WI38 (cell line): ENCODE results near the gene UGT2A3.

Experiments used
- H3K4me3 ChIP-seq: 2 replicates; pipeline ENCODE4 v1.5.1; 2011; ENCODE audit warnings: low read depth, mild to moderate bottlenecking, control low read depth, low read length
- TF ChIP-seq, protein P1 (sequence below): IDR thresholded peaks from 2 replicates; pipeline ENCODE4 v1.5.1; 2012; ENCODE audit warnings: low read depth, mild to moderate bottlenecking, control low read depth, low read length

Gene UGT2A3

DNA sequence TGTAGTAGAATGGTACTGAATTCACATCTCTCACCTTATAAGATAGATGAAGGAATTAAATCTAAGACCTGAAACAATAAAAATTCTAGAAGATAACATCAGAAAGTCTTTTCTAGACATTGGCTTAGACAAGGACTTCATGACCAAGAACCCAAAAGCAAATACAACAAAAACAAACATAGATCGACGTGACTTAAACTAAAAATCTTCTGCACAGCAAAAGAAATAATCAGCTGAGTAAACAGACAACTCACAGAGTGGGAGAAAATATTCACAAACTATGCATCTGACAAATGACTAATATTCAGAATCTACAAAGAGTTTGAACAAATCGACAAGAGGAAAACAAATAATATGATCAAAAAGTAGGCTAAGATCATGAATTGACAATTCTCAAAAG, 38.8 kb downstream of the UGT2A3 start:
- TF ChIP-seq, protein P1, sequence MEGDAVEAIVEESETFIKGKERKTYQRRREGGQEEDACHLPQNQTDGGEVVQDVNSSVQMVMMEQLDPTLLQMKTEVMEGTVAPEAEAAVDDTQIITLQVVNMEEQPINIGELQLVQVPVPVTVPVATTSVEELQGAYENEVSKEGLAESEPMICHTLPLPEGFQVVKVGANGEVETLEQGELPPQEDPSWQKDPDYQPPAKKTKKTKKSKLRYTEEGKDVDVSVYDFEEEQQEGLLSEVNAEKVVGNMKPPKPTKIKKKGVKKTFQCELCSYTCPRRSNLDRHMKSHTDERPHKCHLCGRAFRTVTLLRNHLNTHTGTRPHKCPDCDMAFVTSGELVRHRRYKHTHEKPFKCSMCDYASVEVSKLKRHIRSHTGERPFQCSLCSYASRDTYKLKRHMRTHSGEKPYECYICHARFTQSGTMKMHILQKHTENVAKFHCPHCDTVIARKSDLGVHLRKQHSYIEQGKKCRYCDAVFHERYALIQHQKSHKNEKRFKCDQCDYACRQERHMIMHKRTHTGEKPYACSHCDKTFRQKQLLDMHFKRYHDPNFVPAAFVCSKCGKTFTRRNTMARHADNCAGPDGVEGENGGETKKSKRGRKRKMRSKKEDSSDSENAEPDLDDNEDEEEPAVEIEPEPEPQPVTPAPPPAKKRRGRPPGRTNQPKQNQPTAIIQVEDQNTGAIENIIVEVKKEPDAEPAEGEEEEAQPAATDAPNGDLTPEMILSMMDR, result no peak
- no peak overlapping the region for H3K4me3 ChIP-seq

DNA sequence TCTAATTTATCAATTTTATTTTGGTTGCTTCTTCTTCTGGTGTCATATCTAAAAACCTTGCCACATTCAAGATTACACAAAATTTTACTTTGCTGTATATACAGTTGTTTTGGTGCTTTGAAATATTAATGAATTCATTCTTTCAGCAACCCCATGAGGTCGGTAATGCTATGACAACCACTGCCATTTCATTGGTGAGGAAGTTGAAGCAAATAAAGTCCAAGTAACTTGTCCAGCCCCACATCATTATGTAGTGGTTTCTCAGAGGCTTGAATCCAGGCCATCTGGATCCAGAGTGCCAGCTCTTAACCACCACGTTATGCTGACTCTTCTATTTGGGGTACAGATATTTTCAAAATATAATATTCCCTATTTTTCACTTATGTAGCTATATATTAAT, 42.2 kb downstream of the UGT2A3 start:
- H3K4me3 ChIP-seq, result no peak overlapping the region
- TF ChIP-seq, protein P1, result no peak

DNA sequence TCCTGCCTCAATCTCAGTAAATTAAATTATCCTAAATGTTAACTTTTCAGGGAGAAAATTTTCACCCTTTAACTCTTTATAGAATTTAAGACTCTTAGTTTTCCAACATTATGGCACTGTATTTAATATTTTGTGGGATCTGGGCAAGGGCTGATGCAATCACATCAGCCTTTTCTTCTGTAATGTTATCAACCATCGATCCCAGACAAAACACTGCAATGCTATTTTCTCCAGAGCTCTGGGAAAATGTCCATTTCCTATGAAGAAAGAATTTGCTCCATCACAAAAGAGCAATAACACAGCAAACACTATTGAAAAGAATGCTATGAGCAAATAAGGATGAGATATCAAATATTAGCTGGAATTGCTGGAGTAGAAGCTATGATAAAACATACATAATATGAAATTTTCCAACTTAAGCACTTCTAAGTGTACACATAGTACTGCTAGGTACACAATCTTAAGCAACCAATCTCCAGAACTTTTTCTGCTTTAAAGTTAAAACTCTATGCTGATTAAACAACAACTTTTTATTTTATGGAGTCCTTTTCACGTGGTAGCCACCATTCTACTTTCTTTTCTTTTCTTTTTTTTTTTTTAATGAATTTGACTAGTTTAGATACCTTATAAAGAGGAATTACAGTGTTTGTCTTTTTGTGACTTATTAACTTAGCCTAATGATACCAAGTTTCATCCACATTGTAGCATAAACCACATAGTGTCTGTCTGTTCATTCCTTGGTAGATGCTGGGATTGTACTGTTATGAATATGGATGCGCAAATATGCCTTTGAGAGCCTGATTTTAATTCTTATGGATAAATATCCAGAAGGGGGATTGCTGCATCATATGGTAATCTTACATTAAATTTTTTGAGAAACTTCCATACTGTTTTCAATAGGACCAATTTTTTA, 43.6 kb downstream of the UGT2A3 start:
- H3K4me3 ChIP-seq, result no peak overlapping the region
- TF ChIP-seq, protein P1, result no peak

- H3K4me3 ChIP-seq, result no peak overlapping the region
- TF ChIP-seq, protein P1, result no peak
Observed at GRCh38 chr4:68907245-68907644, 44.4 kb downstream of the UGT2A3 start.

- peak overlapping the region; percentile 43 for H3K4me3 ChIP-seq
- TF ChIP-seq, protein P1, result no peak
Observed at GRCh38 chr4:68906780-68907137, 44.8 kb downstream of the UGT2A3 start.

- TF ChIP-seq, protein P1, result no peak
- H3K4me3 ChIP-seq, result peak overlapping the region; percentile 43
Observed at GRCh38 chr4:68905939-68906779, 45.4 kb downstream of the UGT2A3 start.

GRCh38 chr4:68905598-68905938, 46.0 kb downstream of the UGT2A3 start:
- TF ChIP-seq, protein P1, result no peak
- peak overlapping the region; percentile 43 for H3K4me3 ChIP-seq
